ENCODE data around the gene GRHL1. TPM values are rescaled to one million over a fixed set of nuclear protein-coding genes. Genes with fewer than 3 reads are reported as not detected.
A peak's percentile ranks its signal among the peaks of the same experiment; 100 is the strongest.

The GRHL1 gene
- total RNA-seq, 6 experiments from 2014 or later, result 3.5 to 11.2 (median 6.2) TPM

GRCh38 chr2:10036095-10036884 is 84.8 kb downstream of the GRHL1 start:
- TF ChIP-seq CTCF (IDR thresholded peaks at IDR 0.05), result peak; percentile 58 to 73 (median 66)
- peak; percentile 55 for TF ChIP-seq POLR2A (IDR thresholded peaks at IDR 0.05)
- Histone ChIP-seq H3K27me3 (no peaks in the 10 kb centered on the region), H3K27ac (peak overlapping the region; percentile 68 to 84 (median 80)), H3K36me3 (no peaks in the 10 kb centered on the region), H3K9me3 (no peaks in the 10 kb centered on the region), H3K4me3 (peak overlapping the region in 1 of 3 donors; percentile 7), H3K4me1 (peaks cover 0 to 47% (median 23%) of the 10 kb centered on the region in 4 donors)
- 33% methylated on average over 2 of the region's 14 CpGs for WGBS (ENCODE audit: insufficient coverage, low coverage, low lambda C conversion rate, missing lambda C conversion rate)
- peak; percentile 85 to 88 (median 87) for ATAC-seq
- intact Hi-C loops (cut with DNase I), result no loop called here
- peak; percentile 89 to 96 (median 95) for DNase-seq

GRCh38 chr2:10038123-10038522 is 86.6 kb downstream of the GRHL1 start:
- 40% methylated on average over 2 of the region's 10 CpGs for WGBS (ENCODE audit: insufficient coverage, low coverage, low lambda C conversion rate, missing lambda C conversion rate)
- no peaks in the 10 kb centered on the region for H3K36me3 ChIP-seq
- no peaks in the 10 kb centered on the region for H3K9me3 ChIP-seq
- H3K4me1 ChIP-seq, result peaks cover 0 to 57% (median 30%) of the 10 kb centered on the region in 4 donors
- H3K27me3 ChIP-seq, result no peaks in the 10 kb centered on the region
- intact Hi-C loops (cut with DNase I), result no loop called here
- TF ChIP-seq CTCF (IDR thresholded peaks at IDR 0.05) (no peak), POLR2A (IDR thresholded peaks at IDR 0.05) (no peak)
- H3K27ac ChIP-seq, result no peak overlapping the region
- H3K4me3 ChIP-seq, result no peak overlapping the region
- DNase-seq (peak in 1 of 3 donors; percentile 35), ATAC-seq (no peak)

DNA sequence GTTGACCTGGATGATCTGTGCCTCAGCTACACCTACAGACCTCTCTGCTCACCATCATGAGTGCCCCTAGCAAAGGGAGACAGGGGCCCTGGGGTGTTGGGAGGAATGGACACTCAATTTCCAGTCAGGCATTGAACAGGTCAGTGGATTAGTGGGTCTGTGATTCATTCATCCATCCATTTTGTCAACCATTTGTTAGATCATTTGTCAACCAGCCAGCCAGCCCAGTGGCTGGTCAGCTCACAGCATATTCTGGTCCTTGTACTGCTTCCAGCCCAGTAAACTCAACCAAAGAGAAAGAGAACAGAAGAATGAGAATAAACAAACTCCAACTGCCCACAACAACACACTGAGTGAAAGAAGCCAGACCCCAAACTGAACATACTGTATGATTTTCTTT is 87.2 kb downstream of the GRHL1 start:
- H3K36me3 ChIP-seq, result no peaks in the 10 kb centered on the region
- intact Hi-C loops (cut with DNase I), result no loop called here
- H3K27ac ChIP-seq, result no peak overlapping the region
- no peak for ATAC-seq
- no peak for TF ChIP-seq CTCF (IDR thresholded peaks at IDR 0.05)
- no peaks in the 10 kb centered on the region for H3K27me3 ChIP-seq
- peak in 1 of 3 donors; percentile 5 for DNase-seq
- H3K4me1 ChIP-seq, result peaks cover 0 to 57% (median 30%) of the 10 kb centered on the region in 4 donors
- no peaks in the 10 kb centered on the region for H3K9me3 ChIP-seq
- no peak overlapping the region for H3K4me3 ChIP-seq

DNA sequence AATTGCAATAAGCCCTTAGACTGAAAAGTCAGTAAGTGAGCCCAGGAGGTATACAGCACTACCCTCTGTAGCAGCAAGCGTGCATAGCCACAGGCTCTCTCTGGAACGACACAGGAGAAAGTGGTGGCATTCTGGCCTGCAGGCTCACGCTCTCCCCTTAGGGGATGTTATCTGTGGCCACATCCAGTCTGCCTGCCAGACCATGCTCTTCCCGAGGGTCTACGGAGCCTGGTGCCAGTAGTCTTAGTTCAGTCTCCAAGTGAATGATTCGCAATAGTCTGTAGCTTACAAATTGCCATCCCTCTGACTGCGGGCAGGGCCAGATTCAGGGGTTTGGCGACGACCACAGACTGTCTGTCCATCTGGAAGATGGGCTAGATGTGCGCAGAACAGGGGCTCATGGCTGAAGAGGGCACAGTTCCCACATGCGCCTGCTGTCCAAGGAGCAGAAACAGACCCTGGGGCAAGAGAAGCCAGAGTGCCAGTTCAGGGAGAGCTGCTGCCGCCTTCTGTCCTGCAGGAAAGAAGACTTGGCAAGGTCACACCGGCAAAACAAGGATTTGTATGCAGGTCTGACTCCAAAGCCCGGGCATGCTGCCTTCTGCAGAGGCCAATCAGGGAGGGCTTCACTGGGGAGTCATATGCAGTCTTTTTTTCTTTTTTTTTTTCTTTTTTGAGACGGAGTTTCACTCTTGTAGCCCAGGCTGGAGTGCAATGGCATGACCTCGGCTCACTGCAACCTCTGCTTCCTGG is 88.3 kb downstream of the GRHL1 start:
- peak overlapping the region in 1 of 3 donors; percentile 60 for H3K27ac ChIP-seq
- H3K4me1 ChIP-seq, result peaks cover 0 to 57% (median 29%) of the 10 kb centered on the region in 4 donors
- DNase-seq (peak in 2 of 3 donors; percentile 80 to 84), ATAC-seq (peak in 2 of 4 donors; percentile 4)
- H3K9me3 ChIP-seq, result no peaks in the 10 kb centered on the region
- no peaks in the 10 kb centered on the region for H3K36me3 ChIP-seq
- no peaks in the 10 kb centered on the region for H3K27me3 ChIP-seq
- peak in 3 of 4 donors; percentile 15 to 34 (median 18) for TF ChIP-seq CTCF (IDR thresholded peaks at IDR 0.05)
- no peak for TF ChIP-seq POLR2A (IDR thresholded peaks at IDR 0.05)
- WGBS (ENCODE audit: insufficient coverage, low coverage, low lambda C conversion rate, missing lambda C conversion rate), result 20% methylated on average over 5 of the region's 16 CpGs
- no peak overlapping the region for H3K4me3 ChIP-seq
- intact Hi-C loops (cut with DNase I), result no loop called here
